Measurements from ENCODE around the gene ATP10A. TPM values are rescaled to one million over a fixed set of nuclear protein-coding genes. Genes with fewer than 3 reads are reported as not detected.
"Not testable (repeated sequence)": the region's sequence is repeated elsewhere in the genome, so short reads cannot be mapped to it uniquely, and the experiment has no call there.

The ATP10A gene
- total RNA-seq, 1 donor from 2014 or later: 0.22 TPM

DNA sequence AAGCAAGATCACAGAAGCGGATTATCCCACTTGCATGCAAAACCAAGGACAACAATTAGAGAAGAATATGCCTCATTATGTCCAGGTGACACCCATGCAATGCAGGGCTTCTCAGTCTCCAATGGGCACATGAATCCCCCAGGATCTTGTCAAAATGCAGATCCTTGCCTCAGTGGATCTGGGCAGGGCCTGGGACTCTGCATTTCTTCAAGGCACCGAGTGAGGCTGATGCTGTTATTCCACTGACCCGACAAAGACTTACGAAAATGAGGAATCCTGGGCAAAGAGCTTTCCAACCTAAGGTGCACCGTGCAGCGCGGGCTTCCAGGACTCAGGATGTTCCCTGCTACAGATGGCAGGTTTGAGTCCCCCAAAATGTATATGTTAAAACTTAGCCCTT is 99.2 kb downstream of the ATP10A start:
- H3K27me3 Mint-ChIP-seq (ENCODE audit: low read depth): peaks cover 3% of the 10 kb centered on the region
- peak in 1 of 2 experiments; percentile 5 for DNase-seq (ENCODE audit: low spot score in 2 of 2, unreplicated experiment in 2 of 2)
- H3K4me1 Mint-ChIP-seq: no peaks in the 10 kb centered on the region
- H3K27ac Mint-ChIP-seq: no peak overlapping the region
- TF ChIP-seq, protein P1, sequence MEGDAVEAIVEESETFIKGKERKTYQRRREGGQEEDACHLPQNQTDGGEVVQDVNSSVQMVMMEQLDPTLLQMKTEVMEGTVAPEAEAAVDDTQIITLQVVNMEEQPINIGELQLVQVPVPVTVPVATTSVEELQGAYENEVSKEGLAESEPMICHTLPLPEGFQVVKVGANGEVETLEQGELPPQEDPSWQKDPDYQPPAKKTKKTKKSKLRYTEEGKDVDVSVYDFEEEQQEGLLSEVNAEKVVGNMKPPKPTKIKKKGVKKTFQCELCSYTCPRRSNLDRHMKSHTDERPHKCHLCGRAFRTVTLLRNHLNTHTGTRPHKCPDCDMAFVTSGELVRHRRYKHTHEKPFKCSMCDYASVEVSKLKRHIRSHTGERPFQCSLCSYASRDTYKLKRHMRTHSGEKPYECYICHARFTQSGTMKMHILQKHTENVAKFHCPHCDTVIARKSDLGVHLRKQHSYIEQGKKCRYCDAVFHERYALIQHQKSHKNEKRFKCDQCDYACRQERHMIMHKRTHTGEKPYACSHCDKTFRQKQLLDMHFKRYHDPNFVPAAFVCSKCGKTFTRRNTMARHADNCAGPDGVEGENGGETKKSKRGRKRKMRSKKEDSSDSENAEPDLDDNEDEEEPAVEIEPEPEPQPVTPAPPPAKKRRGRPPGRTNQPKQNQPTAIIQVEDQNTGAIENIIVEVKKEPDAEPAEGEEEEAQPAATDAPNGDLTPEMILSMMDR (IDR thresholded peaks at IDR 0.05; ENCODE audit: unreplicated experiment): no peak
- H3K36me3 Mint-ChIP-seq: no peaks in the 10 kb centered on the region
- H3K4me3 Mint-ChIP-seq: no peak overlapping the region
- peaks cover 6% of the 10 kb centered on the region for H3K9me3 Mint-ChIP-seq

DNA sequence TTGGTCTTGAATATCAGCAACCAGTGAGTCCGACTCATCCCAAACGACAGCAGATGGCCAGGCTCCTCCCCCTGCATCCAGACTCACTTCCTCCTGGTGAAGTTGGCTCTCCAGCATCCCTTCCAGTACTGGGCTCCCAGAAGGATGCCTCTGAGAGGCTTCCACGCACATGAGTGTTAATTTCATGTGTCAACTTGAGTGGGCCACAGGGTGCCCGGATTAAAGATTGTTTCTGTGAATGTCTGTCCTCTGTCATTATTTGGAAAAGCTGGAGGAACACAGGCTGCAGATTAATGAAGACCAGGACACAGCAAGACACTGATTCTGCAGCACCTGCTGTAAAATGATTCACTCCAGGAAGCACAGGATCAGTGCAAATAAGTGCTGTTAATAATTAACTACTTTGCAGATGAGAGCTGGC is 99.8 kb downstream of the ATP10A start:
- Mint-ChIP-seq H3K4me3 (no peak overlapping the region), H3K36me3 (no peaks in the 10 kb centered on the region), H3K27ac (no peak overlapping the region), H3K9me3 (peaks cover 6% of the 10 kb centered on the region), H3K27me3 (ENCODE audit: low read depth) (peaks cover 6% of the 10 kb centered on the region), H3K4me1 (no peaks in the 10 kb centered on the region)
- peak in 1 of 2 experiments; percentile 16 for DNase-seq (ENCODE audit: low spot score in 2 of 2, unreplicated experiment in 2 of 2)
- TF ChIP-seq, protein P1 (IDR thresholded peaks at IDR 0.05; ENCODE audit: unreplicated experiment): no peak

DNA sequence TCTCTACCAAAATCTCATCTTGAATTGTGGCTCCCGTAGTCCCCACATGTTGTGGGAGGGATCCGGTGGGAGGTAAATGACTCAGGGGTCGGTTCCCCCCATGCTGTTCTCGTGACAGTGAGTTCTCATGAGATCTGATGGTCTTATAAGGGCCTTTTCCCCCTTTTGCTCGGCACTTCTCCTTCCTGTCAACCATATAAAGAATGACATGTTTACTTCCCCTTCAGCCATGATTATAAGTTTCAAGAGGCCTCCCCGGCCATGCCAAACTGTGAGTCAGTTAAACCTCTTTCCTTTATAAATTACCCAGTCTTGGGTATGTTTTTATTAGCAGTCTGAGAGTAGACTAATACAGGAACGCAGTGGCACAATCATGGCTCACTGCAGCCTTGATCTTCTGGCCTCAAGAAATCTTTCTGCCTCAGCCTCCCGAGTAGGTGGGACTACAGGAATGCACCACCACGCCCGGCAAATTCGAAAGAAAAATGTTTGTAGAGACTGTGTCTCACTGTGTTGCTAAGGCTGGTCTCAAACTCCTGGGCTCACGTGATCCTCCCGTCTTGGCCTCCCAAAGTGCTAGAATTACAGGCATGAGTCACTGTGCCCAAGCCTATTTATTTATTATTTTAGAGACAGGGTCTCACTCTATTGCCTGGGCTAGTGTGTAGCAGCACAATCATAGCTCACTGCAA is 101.0 kb downstream of the ATP10A start:
- no peaks in the 10 kb centered on the region for H3K4me1 Mint-ChIP-seq
- no peak overlapping the region for H3K27ac Mint-ChIP-seq
- TF ChIP-seq, protein P1 (IDR thresholded peaks at IDR 0.05; ENCODE audit: unreplicated experiment): no peak
- H3K36me3 Mint-ChIP-seq: no peaks in the 10 kb centered on the region
- DNase-seq (ENCODE audit: low spot score in 2 of 2, unreplicated experiment in 2 of 2): no peak
- no peak overlapping the region for H3K4me3 Mint-ChIP-seq
- H3K27me3 Mint-ChIP-seq (ENCODE audit: low read depth): peaks cover 6% of the 10 kb centered on the region
- peaks cover 6% of the 10 kb centered on the region for H3K9me3 Mint-ChIP-seq

DNA sequence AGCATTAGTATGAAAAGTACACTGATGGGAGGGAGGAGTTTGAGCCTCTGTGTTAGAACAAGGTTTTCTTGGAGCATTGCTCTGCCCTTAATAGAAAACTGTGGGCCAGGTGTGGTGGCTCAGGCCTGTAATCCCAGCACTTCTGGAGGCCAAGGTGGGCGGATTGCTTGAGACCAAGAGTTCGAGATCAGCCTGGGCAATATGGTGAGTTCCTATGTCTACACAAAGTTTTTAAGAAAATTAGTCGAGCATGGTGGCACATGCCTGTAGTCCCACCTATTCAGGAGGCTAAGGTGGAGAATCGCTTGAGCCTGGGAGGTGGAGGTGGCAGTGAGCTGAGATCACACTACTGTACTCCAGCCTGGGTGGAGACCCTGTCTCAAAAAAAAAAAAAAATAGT is 103.7 kb downstream of the ATP10A start:
- Mint-ChIP-seq H3K27me3 (ENCODE audit: low read depth) (peaks cover 2% of the 10 kb centered on the region), H3K36me3 (no peaks in the 10 kb centered on the region), H3K4me3 (no peak overlapping the region), H3K4me1 (no peaks in the 10 kb centered on the region), H3K9me3 (peaks cover 6% of the 10 kb centered on the region), H3K27ac (no peak overlapping the region)
- TF ChIP-seq, protein P1 (IDR thresholded peaks at IDR 0.05; ENCODE audit: unreplicated experiment): no peak
- DNase-seq (ENCODE audit: low spot score in 2 of 2, unreplicated experiment in 2 of 2): no peak

DNA sequence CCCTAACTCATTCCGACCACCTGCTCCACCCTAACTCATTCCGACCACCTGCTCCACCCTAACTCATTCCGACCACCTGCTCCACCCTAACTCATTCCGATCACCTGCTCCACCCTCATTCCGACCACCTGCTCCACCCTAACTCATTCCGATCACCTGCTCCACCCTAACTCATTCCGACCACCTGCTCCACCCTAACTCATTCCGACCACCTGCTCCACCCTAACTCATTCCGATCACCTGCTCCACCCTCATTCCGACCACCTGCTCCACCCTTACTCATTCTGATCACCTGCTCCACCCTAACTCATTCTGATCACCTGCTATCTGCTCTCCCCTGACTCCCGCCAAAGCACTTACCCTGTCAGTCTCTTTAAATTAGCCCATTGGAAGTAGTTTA is 104.5 kb downstream of the ATP10A start:
- H3K4me3 Mint-ChIP-seq; H3K36me3 Mint-ChIP-seq; H3K4me1 Mint-ChIP-seq; H3K9me3 Mint-ChIP-seq; H3K27ac Mint-ChIP-seq; DNase-seq (ENCODE audit: low spot score in 2 of 2, unreplicated experiment in 2 of 2); H3K27me3 Mint-ChIP-seq (ENCODE audit: low read depth): not testable (repeated sequence)

DNA sequence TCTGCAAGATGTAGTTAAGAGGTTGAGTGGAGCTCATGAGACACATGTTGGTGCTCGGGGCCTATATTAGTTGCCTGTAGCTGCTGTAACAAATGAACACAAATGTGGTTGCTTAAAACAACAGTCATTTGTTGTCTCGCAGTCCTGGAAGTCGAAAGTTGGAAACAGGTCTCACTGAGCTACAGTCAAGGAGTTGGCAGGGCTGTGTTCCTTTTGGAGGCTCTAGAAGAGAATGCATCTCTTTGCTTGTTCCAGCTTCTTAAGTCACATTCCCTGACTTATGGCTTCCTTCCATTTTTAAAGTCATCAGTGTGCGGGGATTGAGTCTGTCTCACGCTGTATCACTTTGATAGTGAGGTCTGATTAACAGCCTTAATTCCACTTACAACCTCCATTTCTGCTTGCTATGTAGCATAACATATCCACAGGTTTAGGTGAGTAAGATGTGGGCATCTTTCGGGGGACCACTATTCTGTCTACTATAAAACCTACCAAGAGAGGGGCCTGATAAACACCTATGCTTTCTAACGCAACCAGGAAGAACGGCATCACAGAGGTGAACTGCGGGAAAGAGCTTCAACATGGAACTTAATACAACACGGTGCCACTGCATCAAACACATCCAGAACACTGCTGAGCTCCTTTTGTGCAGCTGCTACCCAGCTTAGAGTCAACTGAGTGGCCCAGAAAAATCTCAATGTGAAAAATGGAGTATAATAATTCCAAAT is 119.4 kb downstream of the ATP10A start:
- Mint-ChIP-seq H3K9me3 (no peaks in the 10 kb centered on the region), H3K27me3 (ENCODE audit: low read depth) (peaks cover 19% of the 10 kb centered on the region), H3K4me1 (no peaks in the 10 kb centered on the region), H3K27ac (no peak overlapping the region), H3K4me3 (no peak overlapping the region), H3K36me3 (no peaks in the 10 kb centered on the region)
- TF ChIP-seq, protein P1 (IDR thresholded peaks at IDR 0.05; ENCODE audit: unreplicated experiment): no peak
- no peak for DNase-seq (ENCODE audit: low spot score in 2 of 2, unreplicated experiment in 2 of 2)

All from mesothelial cell of epicardium (in vitro differentiated cells).